DND-41 (cell line): ENCODE results near the gene TNNC2.

Experiments used
- EZH2 ChIP-seq: IDR thresholded peaks from 3 replicates; pipeline ENCODE4 v1.6.1; 2012; ENCODE audit warnings: borderline replicate concordance, low read depth, mild to moderate bottlenecking, moderate library complexity, low read length, inconsistent platforms; ENCODE audit not compliant: severe bottlenecking
- TF ChIP-seq, protein P1 (sequence below): IDR thresholded peaks from 2 replicates; pipeline ENCODE4 v1.5.1; 2012; ENCODE audit warnings: borderline replicate concordance, low read length, moderate library complexity, mild to moderate bottlenecking; ENCODE audit not compliant: poor library complexity, severe bottlenecking; ENCODE audit errors: extremely low read depth

- TF ChIP-seq, protein P1, sequence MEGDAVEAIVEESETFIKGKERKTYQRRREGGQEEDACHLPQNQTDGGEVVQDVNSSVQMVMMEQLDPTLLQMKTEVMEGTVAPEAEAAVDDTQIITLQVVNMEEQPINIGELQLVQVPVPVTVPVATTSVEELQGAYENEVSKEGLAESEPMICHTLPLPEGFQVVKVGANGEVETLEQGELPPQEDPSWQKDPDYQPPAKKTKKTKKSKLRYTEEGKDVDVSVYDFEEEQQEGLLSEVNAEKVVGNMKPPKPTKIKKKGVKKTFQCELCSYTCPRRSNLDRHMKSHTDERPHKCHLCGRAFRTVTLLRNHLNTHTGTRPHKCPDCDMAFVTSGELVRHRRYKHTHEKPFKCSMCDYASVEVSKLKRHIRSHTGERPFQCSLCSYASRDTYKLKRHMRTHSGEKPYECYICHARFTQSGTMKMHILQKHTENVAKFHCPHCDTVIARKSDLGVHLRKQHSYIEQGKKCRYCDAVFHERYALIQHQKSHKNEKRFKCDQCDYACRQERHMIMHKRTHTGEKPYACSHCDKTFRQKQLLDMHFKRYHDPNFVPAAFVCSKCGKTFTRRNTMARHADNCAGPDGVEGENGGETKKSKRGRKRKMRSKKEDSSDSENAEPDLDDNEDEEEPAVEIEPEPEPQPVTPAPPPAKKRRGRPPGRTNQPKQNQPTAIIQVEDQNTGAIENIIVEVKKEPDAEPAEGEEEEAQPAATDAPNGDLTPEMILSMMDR: no peak
- TF ChIP-seq EZH2: no peak
Measured at GRCh38 chr20:45841407-45842129, 14.5 kb upstream of the TNNC2 start.
